ENCODE measurements around the gene CSTF3.

CSTF3 gene

DNA sequence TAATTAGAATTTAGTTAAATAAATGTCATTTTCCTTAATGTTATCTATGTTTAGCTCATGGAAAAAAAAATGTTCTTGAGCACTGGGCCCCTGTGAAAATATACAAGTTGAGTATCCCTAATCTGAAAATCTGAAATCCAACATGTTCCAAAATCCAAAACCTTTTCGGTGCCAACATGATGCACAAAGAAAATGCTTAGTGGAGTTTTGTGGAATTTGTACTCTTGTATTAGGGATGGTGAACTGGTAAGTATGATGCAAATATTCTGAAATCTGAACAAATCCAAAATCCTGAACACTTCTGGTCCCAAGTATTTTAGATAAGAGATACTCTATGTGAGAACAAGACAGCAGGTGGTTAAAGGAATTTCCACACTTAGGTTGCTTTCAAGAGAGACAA lies 77.4 kb downstream of the CSTF3 start:
- DNase-seq (ENCODE audit: low spot score), result no peak
- no peak for TF ChIP-seq CTCF (IDR thresholded peaks at IDR 0.05; ENCODE audit: extremely low read depth, missing control alignments)

DNA sequence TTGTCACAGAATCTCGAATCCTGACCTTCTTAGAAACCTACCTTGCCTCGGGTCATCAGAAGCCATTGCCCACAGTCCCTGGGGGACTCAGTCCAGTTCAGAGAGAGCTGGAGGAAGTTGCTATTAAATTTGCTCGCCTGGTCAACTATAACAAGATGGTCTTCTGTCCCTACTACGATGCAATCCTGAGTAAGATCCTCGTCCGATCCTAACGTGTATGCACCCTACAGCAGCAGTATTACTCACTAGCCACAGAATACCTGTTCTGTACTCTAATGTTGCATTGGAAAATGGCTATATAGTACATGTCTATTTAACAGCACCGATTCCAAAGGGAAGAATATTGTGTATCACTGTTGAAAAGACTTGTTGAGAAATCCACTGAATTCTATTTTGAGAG lies 88.8 kb downstream of the CSTF3 start:
- no peak for DNase-seq (ENCODE audit: low spot score)
- TF ChIP-seq CTCF (IDR thresholded peaks at IDR 0.05; ENCODE audit: extremely low read depth, missing control alignments), result no peak

- TF ChIP-seq CTCF (IDR thresholded peaks at IDR 0.05; ENCODE audit: extremely low read depth, missing control alignments), result no peak
These were observed 92.5 kb downstream of the CSTF3 start for GRCh38 chr11:33068611-33069340.

DNA sequence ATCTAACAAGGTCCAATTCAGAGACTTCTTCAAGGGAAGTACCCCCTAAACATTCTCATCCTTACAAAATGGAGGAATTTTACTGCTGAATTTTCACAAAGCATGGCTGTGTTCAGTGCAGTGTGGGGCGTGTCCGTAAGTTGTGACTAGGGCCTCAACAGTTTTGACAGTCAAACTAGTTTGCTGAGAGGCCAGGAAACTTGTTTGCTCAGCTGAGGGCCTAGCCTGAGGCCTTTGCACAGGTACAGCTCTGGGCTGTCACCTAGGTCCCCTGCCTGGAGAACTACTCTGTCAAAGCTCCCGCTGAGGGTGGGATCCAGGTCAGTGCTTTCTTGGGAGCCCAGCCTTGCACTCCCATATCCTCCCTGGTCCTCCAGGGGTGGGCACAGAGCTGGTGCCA lies 94.0 kb downstream of the CSTF3 start:
- DNase-seq (ENCODE audit: low spot score), result no peak
- TF ChIP-seq CTCF (IDR thresholded peaks at IDR 0.05; ENCODE audit: extremely low read depth, missing control alignments), result no peak

More at GRCh38 chr11:33068611-33069340, 92.5 kb downstream of the CSTF3 start:
- DNase-seq (ENCODE audit: low spot score), result no peak

GRCh38 chr11:33065445-33066178 lies 95.7 kb downstream of the CSTF3 start:
- peak; percentile 68 for DNase-seq (ENCODE audit: low spot score)
- peak; percentile 88 for TF ChIP-seq CTCF (IDR thresholded peaks at IDR 0.05; ENCODE audit: extremely low read depth, missing control alignments)

- TF ChIP-seq CTCF (IDR thresholded peaks at IDR 0.05; ENCODE audit: extremely low read depth, missing control alignments), result no peak
- DNase-seq (ENCODE audit: low spot score), result peak; percentile 13
These were observed 96.4 kb downstream of the CSTF3 start for GRCh38 chr11:33064866-33065265.

Data from GM20000 (cell line).